GM08714 (cell line): ENCODE data around the gene CDY1B.
"Not testable (repeated sequence)": the region's sequence is repeated elsewhere in the genome, so short reads cannot be mapped to it uniquely, and the experiment has no call there.

Experiments
- H3K4me3 ChIP-seq: fragments of 200-500 bp; sonication (Bioruptor generic); 2 replicates; pipeline ENCODE4 v1.5.1; 2014; ENCODE audit warnings: mild to moderate bottlenecking, low read length, inconsistent platforms

CDY1B gene

GRCh38 chrY:24047919-24048318, at the start of gene CDY1B:
Gene CDY1B (minus strand): TSS chrY:24048019. CDS start chrY:24047688, 331 bp downstream.
- not testable (repeated sequence) for H3K4me3 ChIP-seq

- not testable (repeated sequence) for H3K4me3 ChIP-seq
Observed at GRCh38 chrY:24049525-24049924, 1.7 kb upstream of the CDY1B start.

DNA sequence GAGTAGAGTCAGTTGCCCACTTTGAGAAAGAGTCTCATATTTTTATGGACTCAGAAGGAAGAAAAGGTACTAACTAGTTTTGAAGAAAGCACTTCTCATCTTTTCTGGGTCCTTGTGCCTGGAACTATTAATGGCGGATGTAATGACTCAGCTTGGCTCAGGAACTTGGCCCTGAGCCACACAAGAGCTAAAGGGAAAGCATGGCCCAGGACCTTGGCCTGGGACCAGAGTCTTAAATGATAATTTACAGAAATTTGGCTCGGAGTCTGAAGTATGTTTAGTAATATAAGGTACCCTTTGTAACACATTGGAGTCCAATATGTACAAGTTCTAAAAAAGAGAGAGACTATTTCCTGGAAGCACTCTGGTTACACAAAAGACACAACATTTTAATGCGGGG, 4.6 kb downstream of the CDY1B start:
- not testable (repeated sequence) for H3K4me3 ChIP-seq

- not testable (repeated sequence) for H3K4me3 ChIP-seq
Observed at GRCh38 chrY:24039008-24039718, 8.7 kb downstream of the CDY1B start.

- H3K4me3 ChIP-seq, result not testable (repeated sequence)
Observed at GRCh38 chrY:24026212-24027103, 21.4 kb downstream of the CDY1B start.
